Measurements from ENCODE around the gene ASPDH. TPM values are rescaled to one million over a fixed set of nuclear protein-coding genes. Genes with fewer than 3 reads are reported as not detected.

ASPDH gene
- total RNA-seq, 1 experiment from 2014 or later = not detected

DNA sequence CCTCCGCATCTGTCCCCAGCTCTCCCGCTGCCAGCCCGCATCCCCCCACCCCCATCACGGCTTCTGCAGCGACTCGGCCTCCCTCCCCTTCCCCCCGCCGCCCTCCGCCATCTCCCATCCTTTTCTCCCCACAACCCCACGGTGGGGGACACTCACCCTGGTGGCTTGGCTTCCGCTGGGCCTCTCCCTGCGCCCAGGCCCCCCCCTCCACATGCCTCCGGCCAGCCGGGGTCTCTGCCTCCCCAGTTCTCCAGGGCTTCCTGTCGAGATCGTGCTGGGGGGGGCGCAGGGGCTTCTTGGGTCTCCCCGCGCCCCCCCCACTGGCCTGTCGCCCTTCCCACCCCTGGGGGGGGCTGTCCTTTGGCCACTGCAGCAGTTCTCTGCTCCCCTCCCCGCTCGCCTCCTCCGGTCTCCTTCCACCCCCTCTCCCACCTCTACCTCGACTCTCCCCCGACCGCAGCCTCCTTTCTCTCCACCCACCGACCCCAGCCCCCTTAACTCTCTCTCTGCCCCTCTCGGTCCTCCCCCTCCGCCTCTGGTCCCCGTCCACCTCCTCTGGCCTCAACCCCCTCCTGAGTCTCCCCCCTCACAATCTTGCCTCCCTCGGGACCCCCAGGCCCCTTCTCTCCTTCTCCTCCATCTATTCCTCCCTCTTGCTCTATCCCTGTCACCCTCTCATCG is 37.5 kb upstream of the ASPDH start:
- Histone ChIP-seq H3K9me3 (ENCODE audit: control insufficient read depth in 1 of 2, insufficient read depth in 1 of 2, low read depth in 1 of 2, low read length in 2 of 2) (no peaks in the 10 kb centered on the region), H3K9me2 (ENCODE audit: insufficient read depth) (no peaks in the 10 kb centered on the region), H3K27me3 (ENCODE audit: insufficient read depth, low read length) (no peaks in the 10 kb centered on the region), H3K79me2 (ENCODE audit: insufficient read depth, low read length) (no peaks in the 10 kb centered on the region), H3K27ac (ENCODE audit: low read depth, low read length) (no peak overlapping the region), H3K9ac (ENCODE audit: low read length) (no peak overlapping the region), H3K4me1 (ENCODE audit: control insufficient read depth in 1 of 2, insufficient read depth in 2 of 2, low read length in 2 of 2) (peaks cover 4 to 7% of the 10 kb centered on the region in 2 experiments; a peak in 3 of 4 replicates), H3K36me3 (ENCODE audit: control insufficient read depth in 1 of 2, insufficient read depth in 2 of 2, low read length in 2 of 2) (no peaks in the 10 kb centered on the region), H4K20me1 (ENCODE audit: insufficient read depth) (no peaks in the 10 kb centered on the region), H3K4me3 (replicated peaks in 1 of 2; ENCODE audit: low read depth in 1 of 2, low read length in 2 of 2) (no peak overlapping the region), H3K4me2 (ENCODE audit: low read length) (no peak overlapping the region), H2AFZ (ENCODE audit: low read depth, low read length, poor library complexity, severe bottlenecking) (no peak overlapping the region)
- DNase-seq (ENCODE audit: low read depth, low spot score) (no peak), ATAC-seq (no peak)
- CTCF ChIA-PET = no interaction called here
- POLR2A ChIA-PET = no interaction called here
- intact Hi-C loops (cut with micrococcal nuclease) = no loop called here
- TF ChIP-seq SIN3A (IDR thresholded peaks at IDR 0.05; ENCODE audit: low read depth) (no peak), CEBPB (IDR thresholded peaks at IDR 0.05; ENCODE audit: low read depth) (no peak), SRF (IDR thresholded peaks at IDR 0.05; ENCODE audit: low read depth) (no peak), EZH2 (IDR thresholded peaks at IDR 0.05) (no peak), TCF7L2 (IDR thresholded peaks at IDR 0.05; ENCODE audit: borderline replicate concordance, extremely low read depth, insufficient read depth, insufficient read length) (no peak), FOSL1 (IDR thresholded peaks at IDR 0.05; ENCODE audit: low read depth) (no peak)
- TF ChIP-seq, protein P1, sequence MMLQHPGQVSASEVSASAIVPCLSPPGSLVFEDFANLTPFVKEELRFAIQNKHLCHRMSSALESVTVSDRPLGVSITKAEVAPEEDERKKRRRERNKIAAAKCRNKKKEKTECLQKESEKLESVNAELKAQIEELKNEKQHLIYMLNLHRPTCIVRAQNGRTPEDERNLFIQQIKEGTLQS (IDR thresholded peaks at IDR 0.05) = no peak
- BruUV-seq (replicated peaks) = no TSS peak
- RAD21 ChIA-PET (ENCODE audit: low non-redundant PET in 1 of 2, low total read pairs in 2 of 2, uncharacterized antibody in 2 of 2, unreplicated experiment in 2 of 2) = no interaction called here

DNA sequence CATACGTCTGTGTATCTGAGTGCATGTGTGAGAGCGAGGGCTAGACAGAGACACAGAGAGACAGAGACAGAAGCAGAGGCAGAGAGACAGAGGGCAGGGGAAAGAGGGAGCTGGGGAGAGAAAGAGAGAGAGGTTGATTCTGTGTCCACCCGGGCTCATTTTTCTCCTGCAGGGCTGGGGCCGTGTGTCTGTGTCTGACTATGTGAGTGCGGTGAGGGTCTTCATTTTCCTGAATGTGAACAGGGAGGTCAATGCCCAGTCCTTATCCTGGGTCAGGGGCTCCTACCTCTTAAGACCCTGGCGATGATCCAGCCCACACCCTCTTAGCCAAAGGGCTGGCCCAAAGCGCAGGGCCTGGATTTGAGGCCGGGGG is 36.9 kb upstream of the ASPDH start:
- Histone ChIP-seq H3K9me2 (ENCODE audit: insufficient read depth) (no peaks in the 10 kb centered on the region), H3K4me3 (replicated peaks in 1 of 2; ENCODE audit: low read depth in 1 of 2, low read length in 2 of 2) (no peak overlapping the region), H4K20me1 (ENCODE audit: insufficient read depth) (no peaks in the 10 kb centered on the region), H3K9ac (ENCODE audit: low read length) (no peak overlapping the region), H3K27ac (ENCODE audit: low read depth, low read length) (no peak overlapping the region), H3K27me3 (ENCODE audit: insufficient read depth, low read length) (no peaks in the 10 kb centered on the region), H2AFZ (ENCODE audit: low read depth, low read length, poor library complexity, severe bottlenecking) (no peak overlapping the region), H3K9me3 (ENCODE audit: control insufficient read depth in 1 of 2, insufficient read depth in 1 of 2, low read depth in 1 of 2, low read length in 2 of 2) (no peaks in the 10 kb centered on the region), H3K4me1 (ENCODE audit: control insufficient read depth in 1 of 2, insufficient read depth in 2 of 2, low read length in 2 of 2) (peaks cover under 1 to 1% of the 10 kb centered on the region in 2 experiments; a peak in 3 of 4 replicates), H3K79me2 (ENCODE audit: insufficient read depth, low read length) (no peaks in the 10 kb centered on the region), H3K4me2 (ENCODE audit: low read length) (no peak overlapping the region), H3K36me3 (ENCODE audit: control insufficient read depth in 1 of 2, insufficient read depth in 2 of 2, low read length in 2 of 2) (no peaks in the 10 kb centered on the region)
- intact Hi-C loops (cut with micrococcal nuclease) = no loop called here
- DNase-seq (ENCODE audit: low read depth, low spot score) (no peak), ATAC-seq (no peak)
- ChIA-PET POLR2A (no interaction called here), CTCF (no interaction called here), RAD21 (ENCODE audit: low non-redundant PET in 1 of 2, low total read pairs in 2 of 2, uncharacterized antibody in 2 of 2, unreplicated experiment in 2 of 2) (no interaction called here)
- no TSS peak for BruUV-seq (replicated peaks)
- TF ChIP-seq RAD21 (IDR thresholded peaks at IDR 0.05; ENCODE audit: low read depth) (no peak), SRF (IDR thresholded peaks at IDR 0.05; ENCODE audit: low read depth) (no peak), ZNF274 (IDR thresholded peaks at IDR 0.05; ENCODE audit: low read depth, low read length) (no peak), POLR2AphosphoS5 (IDR thresholded peaks at IDR 0.05; ENCODE audit: low read depth, low read length) (no peak), FOSL1 (IDR thresholded peaks at IDR 0.05; ENCODE audit: low read depth) (no peak), YY1 (IDR thresholded peaks at IDR 0.05; ENCODE audit: extremely low read depth, insufficient replicate concordance, low read depth, low read length) (no peak), POLR2A (IDR thresholded peaks at IDR 0.05; ENCODE audit: borderline replicate concordance, extremely low read depth, insufficient read depth, insufficient read length) (no peak), CEBPB (IDR thresholded peaks at IDR 0.05; ENCODE audit: low read depth) (no peak), SIN3A (IDR thresholded peaks at IDR 0.05; ENCODE audit: low read depth) (no peak), CBX3 (IDR thresholded peaks at IDR 0.05; ENCODE audit: low read depth) (no peak), ZFX (IDR thresholded peaks at IDR 0.05) (no peak), TCF7L2 (IDR thresholded peaks at IDR 0.05; ENCODE audit: borderline replicate concordance, extremely low read depth, insufficient read depth, insufficient read length) (no peak)
- TF ChIP-seq, protein P2, sequence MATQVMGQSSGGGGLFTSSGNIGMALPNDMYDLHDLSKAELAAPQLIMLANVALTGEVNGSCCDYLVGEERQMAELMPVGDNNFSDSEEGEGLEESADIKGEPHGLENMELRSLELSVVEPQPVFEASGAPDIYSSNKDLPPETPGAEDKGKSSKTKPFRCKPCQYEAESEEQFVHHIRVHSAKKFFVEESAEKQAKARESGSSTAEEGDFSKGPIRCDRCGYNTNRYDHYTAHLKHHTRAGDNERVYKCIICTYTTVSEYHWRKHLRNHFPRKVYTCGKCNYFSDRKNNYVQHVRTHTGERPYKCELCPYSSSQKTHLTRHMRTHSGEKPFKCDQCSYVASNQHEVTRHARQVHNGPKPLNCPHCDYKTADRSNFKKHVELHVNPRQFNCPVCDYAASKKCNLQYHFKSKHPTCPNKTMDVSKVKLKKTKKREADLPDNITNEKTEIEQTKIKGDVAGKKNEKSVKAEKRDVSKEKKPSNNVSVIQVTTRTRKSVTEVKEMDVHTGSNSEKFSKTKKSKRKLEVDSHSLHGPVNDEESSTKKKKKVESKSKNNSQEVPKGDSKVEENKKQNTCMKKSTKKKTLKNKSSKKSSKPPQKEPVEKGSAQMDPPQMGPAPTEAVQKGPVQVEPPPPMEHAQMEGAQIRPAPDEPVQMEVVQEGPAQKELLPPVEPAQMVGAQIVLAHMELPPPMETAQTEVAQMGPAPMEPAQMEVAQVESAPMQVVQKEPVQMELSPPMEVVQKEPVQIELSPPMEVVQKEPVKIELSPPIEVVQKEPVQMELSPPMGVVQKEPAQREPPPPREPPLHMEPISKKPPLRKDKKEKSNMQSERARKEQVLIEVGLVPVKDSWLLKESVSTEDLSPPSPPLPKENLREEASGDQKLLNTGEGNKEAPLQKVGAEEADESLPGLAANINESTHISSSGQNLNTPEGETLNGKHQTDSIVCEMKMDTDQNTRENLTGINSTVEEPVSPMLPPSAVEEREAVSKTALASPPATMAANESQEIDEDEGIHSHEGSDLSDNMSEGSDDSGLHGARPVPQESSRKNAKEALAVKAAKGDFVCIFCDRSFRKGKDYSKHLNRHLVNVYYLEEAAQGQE (IDR thresholded peaks at IDR 0.05; ENCODE audit: low read depth) = no peak
